Head of caudate nucleus (tissue), 42 donors: Measurements from ENCODE around the gene TMEM169.
"Not testable (repeated sequence)": the region's sequence is repeated elsewhere in the genome, so short reads cannot be mapped to it uniquely, and the experiment has no call there.

Source experiments
- DNase-seq, 42 donors: peaks; one replicate each; pipeline versions ENCODE4 v3.0.0 to v3.0.0-alpha.2; 2020 to 2021; ENCODE audit warnings: mixed read lengths in 7 of 42
- intact Hi-C: fragments of 100-400 bp; cut with DNase I; formaldehyde crosslinking; loops from one replicate; pipeline ENCODE4 v1.15.0; 2022

The TMEM169 gene

DNA sequence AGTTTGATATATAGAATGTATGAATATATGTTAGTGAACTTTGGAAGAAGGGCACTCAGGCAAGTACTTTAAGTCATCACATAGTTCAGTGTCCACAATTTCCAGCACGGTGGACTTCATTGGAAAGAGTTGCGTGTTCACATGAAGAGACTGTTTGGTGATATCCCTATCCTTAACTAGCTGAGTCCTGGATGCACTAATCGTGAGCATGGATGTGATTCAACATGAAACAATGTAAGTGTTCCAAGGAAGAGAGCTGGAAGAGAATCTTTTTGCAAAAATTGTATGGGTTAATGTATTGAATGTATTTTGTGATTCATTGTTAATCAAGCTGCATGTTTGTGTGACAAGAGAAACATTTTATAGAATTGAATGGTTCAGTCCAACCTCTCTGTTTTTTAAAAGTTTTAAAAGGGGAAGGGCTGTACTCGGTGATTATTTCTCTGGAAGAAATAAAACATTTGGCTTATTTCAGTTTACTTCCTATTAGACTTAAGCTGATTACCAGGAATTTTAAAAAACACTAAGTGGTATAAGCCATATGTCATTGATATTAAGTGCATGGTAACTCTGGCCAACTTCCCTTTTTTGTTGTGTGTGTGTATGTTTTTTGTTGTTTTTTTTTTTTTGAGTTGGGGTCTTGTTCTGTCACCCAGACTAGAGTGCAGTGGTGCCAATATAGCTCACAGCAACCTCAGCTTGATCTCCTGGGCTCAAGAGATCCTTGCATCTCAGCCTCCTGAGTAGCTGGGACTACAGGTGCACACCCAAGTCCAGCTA, 36.0 kb downstream of the TMEM169 start:
- intact Hi-C loops, result loop anchor here (10.0 kb wide), 1 partner anchor 297 kb away; the partner anchor contains the start of gene SMARCAL1
- no peak for DNase-seq

DNA sequence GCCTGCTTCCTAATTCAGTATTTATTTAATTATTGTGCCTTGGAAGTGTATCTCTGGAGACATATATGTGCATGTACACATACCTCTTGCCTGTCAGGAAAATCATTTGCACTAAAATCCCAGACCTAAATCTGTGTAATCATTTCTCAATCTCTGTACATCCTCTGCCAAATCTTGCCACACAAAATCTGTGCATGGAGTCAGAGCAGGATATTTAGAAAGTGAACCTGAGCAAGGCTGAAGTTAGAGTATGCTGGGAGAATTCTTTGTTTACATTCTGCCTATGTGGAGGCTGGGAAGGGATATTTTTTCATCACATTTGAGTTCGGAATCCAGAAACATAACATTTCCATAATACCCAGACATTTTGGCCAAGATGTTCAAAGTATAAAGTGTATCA, 36.8 kb downstream of the TMEM169 start:
- no peak for DNase-seq
- intact Hi-C loops, result loop anchor here (10.0 kb wide), 1 partner anchor 296 kb away; the partner anchor contains the start of gene SMARCAL1

DNA sequence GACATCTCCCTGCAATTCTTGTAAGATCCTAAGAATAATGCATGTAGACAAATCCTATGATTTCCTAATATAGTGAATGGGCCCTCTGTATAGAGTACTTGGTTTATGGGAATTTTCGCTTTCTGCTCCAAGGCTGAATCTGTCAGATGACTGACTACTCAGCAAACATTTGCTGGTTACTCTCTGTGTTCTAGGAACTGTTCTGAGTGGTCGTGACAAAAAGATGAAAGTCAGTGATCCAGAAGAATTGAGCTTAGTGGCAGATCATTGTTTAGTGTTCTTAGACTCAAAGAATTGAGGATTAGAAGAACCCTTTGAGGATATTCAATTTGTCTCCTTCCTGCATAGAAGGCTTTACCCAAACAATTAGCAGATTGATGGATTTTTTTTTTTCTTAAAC, 37.4 kb downstream of the TMEM169 start:
- intact Hi-C loops, result loop anchor here (10.0 kb wide), 1 partner anchor 296 kb away; the partner anchor contains the start of gene SMARCAL1
- DNase-seq, result peak in 1 of 42 donors; percentile 37

DNA sequence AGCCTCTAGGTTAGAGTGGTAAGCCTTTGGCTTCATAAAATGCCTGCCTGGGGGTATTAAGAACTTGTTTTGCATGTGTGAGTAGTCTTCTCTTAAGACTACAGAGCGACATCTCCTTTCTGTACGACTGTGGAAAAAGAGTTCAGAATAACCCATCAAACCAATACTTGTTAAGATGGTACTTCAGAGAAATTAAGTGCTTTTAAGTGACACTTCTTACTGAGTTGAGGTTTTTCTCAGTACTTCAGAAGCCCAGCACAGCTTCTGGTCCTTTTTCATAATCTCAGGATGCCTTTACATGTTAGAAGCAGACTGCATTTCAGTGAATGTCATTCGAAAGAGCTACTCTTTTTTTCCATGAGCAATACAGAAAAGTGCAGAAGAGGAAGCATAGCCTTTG, 38.3 kb downstream of the TMEM169 start:
- intact Hi-C loops, result loop anchor here (10.0 kb wide), 1 partner anchor 295 kb away; the partner anchor contains the start of gene SMARCAL1

DNA sequence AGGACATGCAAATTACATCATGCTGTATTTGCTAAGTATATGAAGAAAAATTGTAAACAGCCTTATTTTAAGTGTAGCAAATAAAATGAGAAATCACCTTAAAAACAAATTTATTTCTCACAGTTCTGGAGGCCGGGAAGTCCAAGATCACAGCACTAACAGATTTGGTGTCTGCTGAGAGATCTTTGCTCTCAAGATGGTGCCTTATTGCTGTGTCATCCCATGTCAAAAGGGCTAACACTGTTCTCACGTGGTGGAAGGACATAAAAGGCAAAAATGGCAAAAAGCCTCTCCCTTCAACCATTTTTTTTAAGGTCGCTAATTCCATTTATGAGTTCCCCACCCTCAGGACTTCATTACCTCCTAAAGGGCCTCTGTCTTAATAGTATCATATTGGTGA, 39.5 kb downstream of the TMEM169 start:
- intact Hi-C loops, result no loop called here

More for the DNA sequence above, 38.3 kb downstream of the TMEM169 start:
- no peak for DNase-seq

DNA sequence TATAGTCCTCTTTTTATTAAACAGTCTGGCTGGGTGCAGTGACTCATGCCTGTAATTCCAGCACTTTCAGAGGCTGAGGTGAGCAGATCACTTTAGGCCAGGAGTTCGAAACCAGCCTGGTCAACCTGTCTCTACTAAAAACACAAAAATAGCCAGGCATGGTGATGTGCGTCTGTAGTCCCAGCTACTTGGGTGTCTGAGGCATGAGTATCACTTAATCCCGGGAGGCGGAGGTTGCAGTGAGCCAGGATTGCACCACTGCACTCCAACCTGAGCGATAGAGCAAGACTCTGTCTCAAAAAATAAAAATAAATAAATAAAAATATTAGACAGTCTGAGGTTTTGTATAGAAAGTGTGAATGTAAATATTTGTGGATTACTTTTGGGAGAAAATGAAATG, 45.2 kb downstream of the TMEM169 start:
- intact Hi-C loops, result no loop called here
- DNase-seq, result no peak

More for the DNA sequence above, 39.5 kb downstream of the TMEM169 start:
- no peak for DNase-seq

DNA sequence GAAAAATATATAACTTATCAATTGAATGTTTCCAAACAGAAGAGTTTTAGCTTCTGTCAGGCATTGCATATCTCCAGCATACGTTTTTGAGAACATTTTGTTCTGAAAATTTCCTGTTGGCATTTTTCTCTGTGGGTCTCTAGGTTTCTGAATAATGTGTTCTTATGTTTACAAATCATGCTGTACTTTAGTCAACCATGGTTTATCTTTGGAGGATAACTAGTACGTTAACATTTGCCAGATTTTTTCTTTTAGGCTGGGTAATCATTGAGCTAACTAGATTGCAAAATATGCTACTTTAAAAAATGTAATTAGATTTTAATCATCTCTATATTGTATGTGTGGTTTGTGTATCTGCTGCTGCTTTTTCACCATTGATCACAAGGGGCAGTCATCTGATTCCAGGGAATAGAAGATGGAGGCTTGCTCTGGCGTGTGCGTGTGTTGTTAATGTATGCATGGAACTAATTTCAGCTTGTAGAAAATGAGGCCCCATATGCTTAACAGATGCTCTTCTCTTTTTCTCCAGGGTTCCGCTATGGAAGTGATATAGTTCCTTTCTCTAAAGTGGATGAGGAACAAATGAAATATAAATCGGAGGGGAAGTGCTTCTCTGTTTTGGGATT, 48.7 kb downstream of the TMEM169 start:
- no peak for DNase-seq
- intact Hi-C loops, result no loop called here

DNA sequence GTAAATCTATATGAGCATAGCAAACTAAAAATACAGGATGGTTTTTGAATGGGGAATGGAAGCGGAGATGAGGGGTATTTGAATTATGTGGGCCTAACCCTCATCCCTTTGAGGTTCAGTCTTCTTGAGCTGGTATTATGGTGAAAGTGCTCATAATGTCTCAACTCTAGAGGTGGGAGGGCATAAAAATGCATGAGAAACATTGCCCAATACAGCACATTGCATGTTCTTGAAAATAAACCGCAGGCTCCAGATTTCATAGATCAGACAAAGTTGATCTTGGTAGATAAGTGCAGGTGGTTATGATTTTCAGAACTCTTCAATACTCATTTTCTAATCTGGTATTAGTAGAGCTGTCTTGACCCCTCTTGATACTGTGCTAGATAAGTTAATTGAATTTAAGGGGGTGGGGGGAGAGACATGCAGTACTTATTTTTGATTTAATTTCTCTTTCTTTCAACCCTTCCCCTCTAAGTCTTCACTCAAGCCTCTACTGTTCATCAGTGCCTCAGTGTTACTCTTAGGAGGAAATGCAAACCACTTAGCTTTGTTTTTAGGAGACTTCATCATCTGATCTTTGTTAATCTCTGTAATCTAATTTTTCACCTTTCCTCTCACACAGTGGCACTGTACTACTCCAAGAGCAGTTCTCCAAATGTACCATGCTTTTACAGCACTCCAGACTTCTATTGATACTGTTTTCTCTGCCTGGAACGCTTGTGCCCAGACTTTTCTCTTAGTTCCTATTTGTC, 49.6 kb downstream of the TMEM169 start:
- intact Hi-C loops, result no loop called here

DNA sequence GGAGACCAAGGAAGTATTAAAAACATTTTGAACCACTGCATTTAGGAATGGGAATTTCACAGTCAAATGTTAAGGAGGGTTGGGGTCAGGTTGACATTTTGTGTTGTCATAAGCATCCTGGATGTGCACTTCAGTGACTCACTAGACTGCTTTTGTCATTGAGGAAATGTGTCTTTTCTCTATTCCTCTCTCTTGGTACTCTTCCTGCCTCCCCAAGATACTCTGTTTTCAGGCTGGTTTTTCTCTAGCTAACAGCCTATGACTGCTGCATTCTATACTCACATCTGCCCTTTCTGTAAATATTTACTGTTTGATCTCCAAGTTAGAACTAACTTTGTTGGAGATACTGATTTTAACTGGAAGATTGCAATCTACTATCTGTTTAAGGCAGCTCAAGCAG, 50.9 kb downstream of the TMEM169 start:
- intact Hi-C loops, result no loop called here
- no peak for DNase-seq

More for the DNA sequence above, 49.6 kb downstream of the TMEM169 start:
- DNase-seq, result no peak

DNA sequence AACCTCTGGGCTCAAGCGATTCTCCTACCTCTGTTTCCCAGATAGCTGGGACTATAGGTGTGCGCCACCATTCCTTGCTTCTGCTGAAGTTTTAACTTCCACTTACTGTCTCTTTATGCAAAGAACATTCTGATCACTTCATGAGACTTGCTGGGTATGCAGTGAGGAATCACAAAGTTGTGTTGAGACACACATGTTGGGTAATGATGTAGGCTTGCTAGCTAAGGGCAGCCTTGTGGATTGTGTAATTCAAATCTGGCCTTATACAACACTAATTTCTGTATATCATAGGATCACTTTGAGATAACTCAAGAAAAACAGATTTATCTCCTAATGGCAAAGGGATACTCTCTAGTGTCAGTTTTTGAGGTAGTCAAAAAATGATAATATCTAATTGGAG, 51.7 kb downstream of the TMEM169 start:
- intact Hi-C loops, result no loop called here
- peak in 1 of 42 donors; percentile 22 for DNase-seq

DNA sequence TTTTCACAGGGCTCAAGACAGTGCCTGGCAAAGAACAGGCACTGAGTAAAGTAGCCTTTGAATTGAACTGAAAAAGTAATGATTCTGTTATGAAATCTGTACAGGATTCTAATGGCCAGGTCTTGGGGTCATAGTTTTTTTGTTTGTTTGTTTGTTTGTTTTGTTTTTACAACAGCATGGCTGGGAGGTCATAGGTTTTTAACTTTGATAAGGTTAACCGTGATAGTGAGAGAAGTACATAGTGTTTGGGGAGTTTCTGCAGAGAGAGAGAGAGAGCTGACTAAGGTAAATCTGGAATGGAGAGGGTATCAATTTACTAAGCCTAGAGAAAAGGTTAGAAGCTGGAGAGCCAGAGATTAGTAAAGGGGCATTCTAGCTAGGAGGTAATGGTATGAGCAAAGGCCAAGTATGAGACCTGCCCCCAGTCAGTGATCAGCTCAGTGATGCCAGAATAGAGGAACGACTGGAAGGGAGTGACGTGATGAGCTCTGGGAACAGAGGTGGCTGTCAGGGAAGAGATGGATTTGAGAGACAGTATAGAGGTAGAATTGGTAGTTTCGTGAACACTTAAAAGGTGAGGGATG, 53.3 kb downstream of the TMEM169 start:
- no peak for DNase-seq
- intact Hi-C loops, result no loop called here

DNA sequence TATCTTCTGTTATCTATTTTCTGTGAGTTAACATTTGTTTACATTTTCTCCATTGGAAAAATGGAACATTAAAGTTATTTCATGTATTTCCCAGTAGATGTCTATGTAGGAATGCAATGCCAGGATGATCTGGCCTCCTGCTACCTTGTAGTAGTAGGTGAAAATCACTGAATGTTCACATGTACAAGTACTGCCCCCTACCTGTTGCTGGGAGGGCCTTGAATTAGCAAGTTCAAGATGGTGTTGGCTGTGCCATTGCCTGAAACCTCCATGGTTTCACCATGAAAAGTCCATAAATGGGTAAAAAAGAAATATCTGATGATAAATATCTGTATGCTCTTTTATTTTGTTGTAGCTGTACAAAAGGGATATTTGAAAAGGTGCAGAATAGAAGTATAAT, 58.2 kb downstream of the TMEM169 start:
- intact Hi-C loops, result no loop called here

DNA sequence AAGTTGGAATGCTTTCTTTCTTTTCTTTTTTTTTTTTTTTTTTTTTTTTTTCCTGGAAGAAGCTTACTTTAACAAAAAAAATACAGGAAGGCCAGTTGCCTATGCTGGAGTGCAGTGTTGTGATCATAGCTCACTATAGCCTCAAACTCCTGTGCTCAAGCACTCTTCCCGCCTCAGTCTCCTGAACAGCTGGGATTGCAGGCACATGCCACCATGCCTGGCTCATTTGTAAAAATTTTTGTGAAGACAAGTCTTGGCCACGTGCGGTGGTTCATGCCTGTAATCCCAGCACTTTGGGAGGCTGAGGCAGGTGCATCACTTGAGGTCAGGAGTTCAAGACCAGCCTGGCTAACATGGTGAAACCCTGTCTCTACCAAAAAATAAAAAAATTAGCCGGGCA, 59.8 kb downstream of the TMEM169 start:
- DNase-seq, intact Hi-C loops: not testable (repeated sequence)

More for the DNA sequence above, 58.2 kb downstream of the TMEM169 start:
- no peak for DNase-seq

DNA sequence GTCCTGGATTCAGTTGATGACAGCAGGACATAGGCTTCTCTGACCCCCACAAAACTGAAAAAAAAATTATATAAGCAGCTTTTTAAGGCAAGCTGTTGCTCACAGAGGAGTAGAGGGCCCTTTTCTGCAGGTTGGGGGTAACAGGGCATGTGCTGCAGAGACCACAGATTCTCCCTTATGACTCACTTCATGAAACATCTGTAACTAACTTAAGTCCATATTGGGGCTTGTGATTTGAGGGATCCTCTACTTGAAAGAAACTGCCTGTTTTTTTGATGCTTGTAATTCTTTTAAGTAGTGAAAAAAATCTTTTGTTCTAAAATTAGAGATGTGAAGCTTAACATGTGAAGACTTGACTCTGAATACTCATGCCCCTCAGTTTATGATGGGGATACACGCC, 60.8 kb downstream of the TMEM169 start:
- no peak for DNase-seq
- intact Hi-C loops, result no loop called here

DNA sequence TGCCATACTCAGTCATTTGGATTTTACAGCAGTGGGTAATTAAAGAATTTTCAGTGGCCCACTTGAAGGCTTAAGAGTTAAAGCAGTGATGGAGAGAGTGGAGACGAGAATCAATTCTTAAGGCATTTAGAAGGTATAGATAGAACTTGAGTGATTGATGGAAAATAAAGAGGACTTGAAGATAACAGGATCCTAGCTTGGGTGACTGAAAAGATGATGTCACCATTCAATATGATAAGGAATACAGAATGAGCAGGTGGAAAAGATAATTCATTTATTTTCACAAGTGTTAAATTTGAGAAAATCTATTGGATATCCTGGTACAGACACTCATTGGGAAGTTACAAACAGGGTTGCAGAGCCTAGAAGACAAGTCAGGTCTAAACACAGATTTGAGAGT, 62.7 kb downstream of the TMEM169 start:
- DNase-seq, result no peak
- intact Hi-C loops, result no loop called here

DNA sequence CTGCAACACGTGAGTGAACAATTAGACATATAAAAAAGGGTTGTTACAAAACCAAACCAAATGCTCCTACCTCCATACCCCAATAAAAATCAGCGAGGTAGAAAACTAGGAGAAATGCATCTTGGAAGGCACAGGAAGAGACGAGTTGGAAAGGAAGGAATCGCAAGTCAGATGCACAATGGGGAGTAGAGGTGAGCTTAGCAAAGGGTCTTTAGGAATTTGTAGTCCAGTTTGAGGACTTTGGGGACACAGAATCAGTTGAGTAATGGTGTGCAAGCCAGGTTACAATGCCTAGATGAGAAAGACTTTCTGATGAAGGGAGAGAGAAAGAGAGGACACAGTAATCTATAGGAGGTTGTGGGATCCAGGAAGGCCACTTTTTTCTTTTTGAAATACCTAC, 63.1 kb downstream of the TMEM169 start:
- intact Hi-C loops, result no loop called here
- no peak for DNase-seq

DNA sequence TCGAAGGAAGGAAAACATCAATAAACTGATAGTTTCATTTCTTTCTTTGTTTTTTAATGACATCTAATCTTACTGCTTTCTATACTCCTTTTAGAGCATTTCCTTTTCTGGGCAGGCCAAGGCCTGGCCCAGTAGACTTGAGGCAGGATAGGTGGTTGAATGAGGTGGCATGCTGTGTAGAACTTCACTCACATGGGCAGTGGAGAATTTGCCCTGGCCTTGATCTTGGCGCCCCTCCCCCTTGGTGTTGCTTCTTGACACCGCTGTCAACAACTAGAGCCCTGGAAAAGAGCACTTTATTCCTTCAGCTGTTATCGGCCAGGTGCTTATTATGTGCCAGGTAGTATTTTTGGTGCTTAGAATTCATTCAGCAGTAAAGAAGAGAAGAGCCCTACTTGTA, 64.9 kb downstream of the TMEM169 start:
- intact Hi-C loops, result no loop called here
- no peak for DNase-seq

DNA sequence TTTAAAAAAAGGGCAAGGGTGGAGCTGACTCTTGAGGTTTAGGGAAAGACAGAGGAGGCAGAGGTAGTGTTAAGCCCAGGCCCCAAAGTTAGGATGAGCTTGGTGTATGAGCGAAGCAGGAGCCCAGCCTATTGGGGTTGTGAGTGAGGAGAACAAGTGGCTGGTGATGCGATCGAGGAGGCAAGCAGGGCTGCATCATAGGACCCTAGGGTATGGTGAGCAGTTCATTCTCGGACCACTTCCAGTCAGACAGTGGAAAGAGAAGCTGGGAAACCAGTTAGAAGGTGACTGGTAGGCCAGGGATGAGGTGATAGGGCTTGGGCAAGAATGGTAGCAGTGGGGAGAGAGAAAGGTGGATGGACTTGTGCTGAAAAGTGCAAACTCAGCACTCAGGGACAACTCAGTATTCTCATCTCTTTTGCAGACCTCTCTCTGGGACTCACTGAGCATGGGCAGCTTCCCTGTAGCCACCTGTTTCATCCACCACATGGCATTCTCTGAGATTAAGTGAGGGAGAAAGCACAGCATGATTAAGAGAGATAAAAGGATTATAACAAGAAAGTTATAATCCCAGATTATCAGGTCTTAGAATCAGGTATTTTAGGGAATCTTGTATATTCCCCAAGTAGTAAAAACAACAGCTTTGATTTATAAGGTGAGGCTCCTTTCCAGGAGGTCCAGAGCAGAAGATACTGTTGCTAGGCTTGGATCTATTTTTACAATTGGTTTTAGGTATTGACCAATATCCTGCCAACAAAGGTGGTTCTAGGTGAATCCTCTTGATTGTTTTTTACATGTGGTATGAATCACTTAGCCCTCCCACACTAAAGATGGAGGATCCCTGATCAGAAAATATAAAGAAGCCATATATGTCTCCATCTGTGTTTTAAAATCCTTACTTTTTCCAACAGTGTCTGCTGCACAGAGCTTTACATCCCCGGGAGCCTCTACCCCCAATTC, 65.7 kb downstream of the TMEM169 start:
- intact Hi-C loops, result no loop called here
- DNase-seq, result no peak
